NCI-H748 (cell line): ENCODE measurements around the gene AP1G2.

ENCODE experiments used
- DNase-seq: peaks from one replicate; lab custom pipeline; 2025; ENCODE audit not compliant: unreplicated experiment; lab: John Stamatoyannopoulos, UW

The AP1G2 gene

GRCh38 chr14:23558346-23559009 lies 9.1 kb downstream of the AP1G2 start:
- DNase-seq, result no peak

DNA sequence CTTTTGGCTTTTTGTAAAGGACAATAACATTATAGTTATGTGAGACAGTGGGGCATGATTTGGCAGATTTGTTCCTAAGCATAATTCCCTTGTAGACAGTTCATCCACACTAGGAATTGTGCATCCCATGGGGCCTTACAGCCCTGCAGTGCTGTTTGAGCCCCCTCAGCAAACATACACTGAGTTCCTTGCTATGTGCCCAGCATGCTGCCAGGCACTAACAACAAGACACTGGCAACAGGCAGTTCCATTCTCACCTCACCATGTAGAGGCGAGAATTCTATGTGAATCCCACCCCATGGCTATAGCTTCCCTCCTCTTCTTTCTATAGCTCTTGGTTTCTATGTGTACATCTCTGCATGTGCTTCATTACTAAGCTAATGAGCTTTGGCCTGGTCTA lies 9.6 kb downstream of the AP1G2 start:
- no peak for DNase-seq

DNA sequence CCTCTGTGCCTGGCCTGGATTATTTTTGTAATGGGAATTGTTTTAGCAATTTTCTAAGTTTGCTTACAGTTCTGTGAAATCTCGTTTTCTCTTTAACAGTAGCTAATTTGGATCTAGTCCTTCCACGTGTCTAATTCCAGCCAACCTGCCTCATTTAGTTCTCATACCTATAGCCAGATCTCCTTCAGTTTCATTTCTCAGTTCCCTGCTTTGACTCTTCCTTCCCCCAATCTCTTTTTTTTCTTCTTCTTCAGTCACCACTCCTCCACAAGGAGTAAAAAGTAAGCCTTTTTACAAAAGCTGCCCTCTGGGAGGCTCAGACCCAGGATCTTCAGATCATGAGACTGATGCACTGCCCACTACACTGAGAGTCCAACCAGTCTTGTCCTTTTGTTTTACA lies 10.1 kb downstream of the AP1G2 start:
- DNase-seq, result no peak

DNA sequence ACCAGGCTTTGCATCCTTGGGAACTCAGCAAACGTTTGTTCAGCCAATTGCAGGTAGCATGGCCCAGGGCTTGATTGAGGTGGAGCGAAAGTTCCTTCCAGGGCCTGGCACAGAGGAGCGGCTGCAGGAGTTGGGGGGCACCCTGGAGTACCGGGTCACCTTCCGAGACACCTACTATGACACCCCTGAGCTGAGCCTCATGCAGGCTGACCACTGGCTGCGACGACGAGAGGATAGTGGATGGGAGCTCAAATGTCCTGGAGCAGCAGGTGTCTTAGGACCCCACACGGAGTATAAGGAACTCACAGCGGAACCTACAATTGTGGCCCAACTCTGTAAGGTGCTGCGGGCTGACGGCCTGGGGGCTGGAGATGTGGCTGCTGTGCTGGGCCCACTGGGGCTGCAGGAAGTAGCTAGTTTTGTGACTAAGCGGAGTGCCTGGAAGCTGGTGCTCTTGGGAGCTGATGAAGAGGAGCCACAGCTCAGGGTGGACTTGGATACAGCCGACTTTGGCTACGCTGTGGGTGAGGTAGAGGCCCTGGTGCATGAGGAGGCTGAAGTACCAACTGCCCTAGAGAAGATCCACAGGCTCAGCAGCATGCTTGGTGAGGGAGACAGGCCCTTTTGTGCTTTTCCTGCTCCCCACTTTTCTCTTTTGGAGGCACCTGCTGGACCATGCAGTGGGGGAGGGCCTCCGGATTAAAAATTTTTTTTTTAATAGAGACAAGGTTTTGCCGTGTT lies 10.7 kb downstream of the AP1G2 start:
- no peak for DNase-seq

DNA sequence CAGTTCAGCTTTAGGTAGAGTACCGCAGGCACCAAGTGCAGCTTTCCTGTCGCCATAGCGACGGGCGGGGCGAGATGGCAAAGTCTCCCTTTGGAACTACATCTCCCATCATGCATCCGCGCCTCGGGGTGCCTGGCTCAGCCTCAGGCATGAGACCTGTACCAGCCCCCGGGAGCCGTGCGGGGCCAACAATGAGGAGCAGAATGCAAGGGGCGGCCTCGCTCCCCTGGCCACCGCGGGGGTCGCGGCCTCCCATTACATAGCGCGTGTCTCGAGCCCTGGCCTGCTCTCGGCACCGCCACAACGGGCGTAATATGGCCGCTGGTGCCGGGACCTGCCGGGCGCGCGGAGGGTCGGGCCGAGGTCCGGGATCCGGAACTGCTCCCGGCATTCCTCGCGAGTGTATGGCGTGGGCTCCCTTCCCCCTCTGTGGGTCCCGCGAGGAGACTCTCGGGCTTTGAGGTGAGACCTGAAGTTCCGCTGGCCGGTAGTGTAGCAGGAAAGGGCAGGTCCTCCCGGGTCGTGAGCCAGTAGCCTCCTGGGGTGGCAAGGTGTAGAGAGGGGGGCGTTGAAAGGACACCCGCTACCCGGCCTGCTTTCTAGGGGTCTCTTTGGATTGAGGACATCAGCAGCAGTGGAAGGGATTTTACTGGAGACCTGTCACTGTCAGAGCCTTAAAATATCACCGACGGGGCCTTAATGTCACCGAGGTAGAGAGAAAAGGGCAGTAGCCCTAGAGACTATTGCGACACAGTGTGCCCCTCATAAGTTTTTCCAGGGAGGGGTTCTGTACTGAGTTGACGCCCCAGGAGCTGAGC lies 11.5 kb downstream of the AP1G2 start, which contains the start of gene THTPA:
Gene THTPA, plus strand, starts transcription at position 390 of the 818 bp plus-strand sequence. CDS start 487 bp downstream, outside the sequence.
- peak; percentile 96 for DNase-seq

DNA sequence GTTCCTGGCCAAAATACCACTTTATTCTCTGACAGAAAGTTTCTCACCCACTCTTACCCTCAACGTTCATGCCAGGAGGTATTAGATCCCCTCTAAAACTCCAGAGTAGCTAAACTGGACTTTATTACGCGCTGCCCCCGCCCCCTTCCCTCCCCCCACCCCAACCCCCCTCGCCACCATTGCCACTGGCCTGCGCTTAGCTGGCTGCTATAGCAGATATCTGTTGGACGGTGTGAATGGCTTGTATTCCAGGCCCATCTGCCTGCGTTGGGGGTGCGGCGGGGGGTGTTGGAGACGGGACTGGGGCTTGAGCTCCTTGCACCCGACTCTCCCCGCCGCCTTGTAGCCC lies 12.1 kb downstream of the AP1G2 start:
- no peak for DNase-seq

DNA sequence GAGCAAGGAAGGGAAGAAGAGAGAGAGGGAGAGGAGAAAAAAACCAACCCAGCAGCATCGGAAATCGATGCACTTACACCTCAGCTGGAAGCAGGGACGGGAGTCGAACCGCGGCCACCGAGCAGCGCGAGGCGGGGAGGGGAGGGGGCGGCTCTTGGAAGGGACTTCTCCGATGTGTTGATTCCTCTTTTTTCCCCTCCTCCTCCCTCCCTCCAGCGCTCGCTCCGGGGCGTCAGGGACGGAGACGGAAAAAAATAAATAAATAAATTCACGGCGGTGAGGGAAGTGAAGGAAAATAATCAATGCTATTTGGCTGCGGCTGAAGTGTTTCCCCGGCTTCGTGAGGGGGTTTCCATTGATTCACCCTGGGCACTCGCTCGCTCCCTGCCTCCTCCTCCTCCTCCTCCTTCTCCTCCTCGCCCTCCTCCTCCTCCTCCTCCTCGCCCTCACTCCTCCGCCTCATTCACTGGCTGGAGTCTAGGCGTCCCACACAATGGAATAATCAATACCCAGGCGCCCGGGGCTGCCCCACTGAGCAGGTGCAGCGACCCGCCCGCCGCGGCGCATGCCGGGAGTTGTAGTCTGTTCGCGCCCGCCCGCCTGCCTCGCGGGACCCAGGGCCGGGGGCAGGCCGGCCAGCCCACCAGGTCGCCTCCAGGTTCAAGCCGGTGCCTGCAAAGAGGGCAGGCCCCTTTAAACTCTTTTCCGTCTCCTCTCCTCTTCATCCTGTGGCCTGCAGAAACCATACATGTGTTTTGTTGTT lies 16.1 kb downstream of the AP1G2 start, which contains the start of gene ZFHX2:
Gene ZFHX2, minus strand, starts transcription at position 500 of the 763 bp plus-strand sequence. CDS start 16,440 bp downstream, outside the sequence.
- DNase-seq, result peak; percentile 95

- peak; percentile 51 for DNase-seq
These were observed 16.8 kb downstream of the AP1G2 start for GRCh38 chr14:23550812-23551265.

GRCh38 chr14:23550131-23550811 lies 17.3 kb downstream of the AP1G2 start:
- no peak for DNase-seq

DNA sequence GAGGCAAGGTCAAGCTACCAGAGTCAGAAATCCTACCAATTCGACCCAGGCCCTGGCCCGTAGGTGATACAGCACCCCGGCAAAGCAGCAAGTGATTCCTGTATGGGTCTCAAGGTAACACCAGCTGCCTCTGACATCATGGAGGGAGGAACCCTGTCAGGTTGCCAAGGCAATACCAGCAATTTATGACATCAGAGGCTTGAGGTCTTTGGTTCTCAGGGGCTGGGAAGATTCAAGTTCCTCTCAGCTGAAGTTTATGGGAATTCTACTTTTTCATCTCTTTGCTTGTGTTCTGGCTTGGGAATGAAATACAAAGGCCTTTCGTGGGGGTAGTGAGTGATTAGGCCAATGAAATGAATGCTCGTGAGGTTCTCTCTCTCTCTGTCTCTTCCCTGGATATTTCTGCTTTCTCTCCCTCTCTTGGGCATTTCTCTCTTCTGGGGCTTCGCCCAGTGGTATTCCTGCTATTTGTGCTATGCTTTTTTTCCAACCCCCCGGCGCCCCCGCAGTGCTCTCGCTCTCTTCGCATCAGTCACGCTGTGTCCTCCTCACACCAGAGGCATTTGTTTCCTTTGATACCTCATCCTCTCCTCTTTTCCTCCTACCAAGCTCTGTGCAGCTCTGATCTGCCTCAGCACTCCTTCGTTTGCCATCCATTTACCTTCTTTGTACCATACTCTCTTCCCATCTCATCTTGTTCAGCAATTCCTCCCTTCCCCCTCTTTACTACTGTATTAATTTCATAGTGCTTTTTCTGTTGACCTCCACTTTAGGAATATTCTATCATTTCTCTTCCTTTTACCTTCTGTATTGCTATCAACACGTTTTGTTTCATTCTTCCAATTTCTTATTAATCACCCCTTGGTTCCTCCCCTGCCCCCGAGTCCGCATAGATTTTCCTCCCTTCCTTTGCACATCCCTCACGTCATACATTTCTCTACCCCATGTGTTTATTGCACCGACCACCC lies 19.0 kb downstream of the AP1G2 start:
- DNase-seq, result peak; percentile 22

GRCh38 chr14:23547924-23548323 lies 19.7 kb downstream of the AP1G2 start:
- no peak for DNase-seq

DNA sequence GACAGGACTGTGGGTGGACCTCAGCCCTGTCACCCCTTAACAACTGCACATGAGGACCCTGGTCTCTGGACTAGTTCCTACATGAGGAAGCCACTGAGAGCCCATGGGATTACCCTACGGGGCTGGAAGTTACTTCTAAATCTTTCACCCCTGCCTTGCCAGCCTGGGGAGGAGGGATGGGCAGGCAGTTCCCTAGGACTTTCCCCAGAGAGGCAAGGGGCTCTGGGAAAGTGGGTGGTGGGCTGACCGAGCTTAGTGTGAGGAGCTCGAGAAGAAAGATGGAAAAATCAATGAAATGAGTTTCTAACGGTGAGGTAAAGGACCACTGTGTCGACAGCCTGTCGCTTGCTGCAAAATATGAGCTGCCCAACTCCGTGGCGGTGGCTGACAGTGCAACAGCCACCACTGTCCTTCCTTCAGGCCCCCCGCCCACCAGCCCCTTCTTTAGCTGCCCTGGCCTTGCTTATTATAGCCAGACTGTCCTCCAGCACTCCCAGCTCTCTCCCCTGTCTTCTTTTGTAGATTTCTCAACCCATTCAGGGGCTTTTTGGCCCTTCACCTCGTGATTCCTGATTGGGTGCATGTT lies 21.0 kb downstream of the AP1G2 start:
- DNase-seq, result no peak

DNA sequence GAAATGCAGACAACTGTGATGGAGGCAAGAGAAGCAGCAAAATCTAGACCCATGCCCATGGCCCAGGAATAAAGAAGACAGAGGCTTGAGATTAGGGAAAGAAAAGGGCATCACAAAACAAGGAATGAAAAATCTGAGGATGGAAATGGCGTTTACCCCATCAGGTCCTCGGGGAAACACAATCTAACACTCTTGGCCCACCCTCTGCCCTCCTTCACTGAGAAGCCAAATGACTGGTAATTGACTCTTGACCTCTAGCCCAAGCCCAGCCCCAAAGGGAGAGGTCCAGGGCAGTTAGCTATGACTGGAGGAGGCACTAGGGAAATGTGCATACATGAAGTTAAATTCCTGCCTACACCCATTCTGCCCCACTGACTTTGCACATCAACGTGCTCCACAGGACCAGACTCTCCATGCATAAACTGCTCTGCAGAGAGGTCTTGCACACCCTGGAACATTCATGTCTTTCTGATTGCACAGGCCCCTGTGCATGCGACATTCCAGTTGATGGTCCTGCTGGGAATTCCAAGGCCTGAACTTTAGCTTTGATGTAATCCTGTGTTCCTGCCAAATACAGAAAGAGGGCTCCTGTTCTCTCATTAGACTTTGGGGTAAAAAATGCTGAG lies 21.7 kb downstream of the AP1G2 start:
- DNase-seq, result no peak

GRCh38 chr14:23544511-23545447 lies 22.8 kb downstream of the AP1G2 start:
- DNase-seq, result peak; percentile 98

DNA sequence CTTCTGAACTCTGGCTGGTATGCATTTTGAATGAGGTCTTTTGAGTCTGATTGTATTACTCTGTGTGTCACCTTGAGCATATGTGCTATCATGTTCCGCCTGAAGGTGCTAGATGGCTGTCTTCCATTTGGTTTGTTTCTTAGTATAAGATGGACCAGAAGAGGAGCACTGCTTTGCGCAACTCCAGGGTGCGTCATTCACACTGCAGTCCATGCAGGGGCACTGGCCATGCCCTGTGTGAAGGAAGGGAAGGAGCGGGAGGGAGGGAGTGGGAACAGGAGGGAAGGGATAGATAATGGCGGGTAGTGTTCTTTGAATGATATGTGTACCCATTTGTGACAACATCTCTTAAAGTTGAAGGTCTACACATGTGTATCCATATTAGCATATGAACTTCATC lies 24.2 kb downstream of the AP1G2 start:
- DNase-seq, result no peak

- DNase-seq, result no peak
These were observed 25.3 kb downstream of the AP1G2 start for GRCh38 chr14:23542261-23542660.

DNA sequence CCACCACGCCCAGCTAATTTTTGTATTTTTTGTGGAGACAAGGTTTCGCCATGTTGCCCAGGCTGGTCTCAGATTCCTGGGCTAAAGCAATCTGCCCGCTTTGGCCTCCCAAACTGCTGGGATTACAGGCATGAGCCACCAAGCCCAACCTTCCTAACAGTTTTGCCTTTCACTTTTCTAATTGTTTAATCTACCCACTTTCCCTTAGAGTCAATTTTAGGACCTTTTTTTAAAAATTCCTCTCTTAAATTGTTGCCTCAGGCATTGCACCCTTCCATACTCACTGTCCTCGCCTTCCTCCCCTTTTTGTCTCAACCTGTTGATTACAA lies 27.5 kb downstream of the AP1G2 start:
- no peak for DNase-seq
